ENCODE results near the gene NBL1. TPM values are rescaled to one million over a fixed set of nuclear protein-coding genes. Genes with fewer than 3 reads are reported as not detected.

The NBL1 gene
- total RNA-seq, 1 experiment from 2014 or later: 36.9 TPM

DNA sequence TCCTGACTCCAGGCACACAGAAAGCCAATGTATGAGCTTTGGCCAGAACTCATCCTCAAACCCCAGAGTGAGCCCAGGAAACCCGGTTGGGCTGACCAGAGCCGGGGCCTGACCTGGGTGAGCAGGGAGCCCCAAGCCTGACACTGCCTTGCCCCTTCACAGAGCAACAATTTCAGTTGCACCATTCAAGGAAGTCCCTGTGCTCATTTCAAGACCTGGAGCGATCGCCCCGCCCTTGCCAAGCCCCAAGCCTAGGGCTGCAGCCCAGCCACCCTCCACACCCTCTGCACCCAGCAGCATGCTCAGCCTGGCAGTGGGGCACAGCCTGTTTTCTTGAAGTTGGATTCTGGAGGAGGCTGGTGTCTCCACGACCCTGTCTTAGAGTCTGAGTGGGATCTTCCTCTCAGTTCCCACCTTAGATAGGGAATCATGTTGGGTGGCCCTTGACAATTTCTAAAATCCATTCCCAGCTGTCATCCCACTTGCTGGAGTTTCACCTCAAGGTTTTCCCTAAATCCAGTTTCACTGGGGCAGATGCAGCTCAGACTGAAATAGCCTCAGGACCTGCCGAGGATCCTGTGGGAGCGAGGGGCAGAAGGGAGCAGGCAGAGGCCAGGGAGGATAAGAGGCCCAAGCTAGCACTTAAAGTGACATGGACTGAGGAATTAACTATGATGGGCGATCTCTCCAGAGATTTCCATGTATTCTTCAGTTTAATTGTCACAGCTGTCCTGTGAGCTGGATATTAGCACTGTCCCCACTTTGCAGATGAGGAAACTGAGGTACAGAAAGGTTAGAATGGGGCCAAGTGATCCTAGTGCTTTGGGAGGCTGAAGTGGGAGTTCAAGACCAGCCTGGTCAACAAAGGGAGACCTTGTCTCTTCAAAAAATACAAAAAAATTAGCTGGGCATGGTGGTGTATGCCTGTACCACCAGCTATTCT is 2.5 kb downstream of the NBL1 start:
- H4K20me1 ChIP-seq (ENCODE audit: insufficient read depth): no peaks in the 10 kb centered on the region
- intact Hi-C loops (cut with micrococcal nuclease; ENCODE audit: unreplicated experiment): loop anchor here (5.0 kb wide), 3 partner anchors 49 to 254 kb away; partner anchors contain the start of gene CAPZB
- H3K9me2 ChIP-seq (ENCODE audit: insufficient read depth): no peaks in the 10 kb centered on the region
- no peak overlapping the region for H2AFZ ChIP-seq
- TF ChIP-seq, protein P1, sequence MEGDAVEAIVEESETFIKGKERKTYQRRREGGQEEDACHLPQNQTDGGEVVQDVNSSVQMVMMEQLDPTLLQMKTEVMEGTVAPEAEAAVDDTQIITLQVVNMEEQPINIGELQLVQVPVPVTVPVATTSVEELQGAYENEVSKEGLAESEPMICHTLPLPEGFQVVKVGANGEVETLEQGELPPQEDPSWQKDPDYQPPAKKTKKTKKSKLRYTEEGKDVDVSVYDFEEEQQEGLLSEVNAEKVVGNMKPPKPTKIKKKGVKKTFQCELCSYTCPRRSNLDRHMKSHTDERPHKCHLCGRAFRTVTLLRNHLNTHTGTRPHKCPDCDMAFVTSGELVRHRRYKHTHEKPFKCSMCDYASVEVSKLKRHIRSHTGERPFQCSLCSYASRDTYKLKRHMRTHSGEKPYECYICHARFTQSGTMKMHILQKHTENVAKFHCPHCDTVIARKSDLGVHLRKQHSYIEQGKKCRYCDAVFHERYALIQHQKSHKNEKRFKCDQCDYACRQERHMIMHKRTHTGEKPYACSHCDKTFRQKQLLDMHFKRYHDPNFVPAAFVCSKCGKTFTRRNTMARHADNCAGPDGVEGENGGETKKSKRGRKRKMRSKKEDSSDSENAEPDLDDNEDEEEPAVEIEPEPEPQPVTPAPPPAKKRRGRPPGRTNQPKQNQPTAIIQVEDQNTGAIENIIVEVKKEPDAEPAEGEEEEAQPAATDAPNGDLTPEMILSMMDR (conservative IDR thresholded peaks at IDR 0.05): no peak
- no peak for TF ChIP-seq EZH2 (IDR thresholded peaks at IDR 0.05; ENCODE audit: low read depth)
- peaks cover 25% of the 10 kb centered on the region for H3K4me1 ChIP-seq (replicated peaks; ENCODE audit: insufficient read depth)
- no peaks in the 10 kb centered on the region for H3K27me3 ChIP-seq (ENCODE audit: insufficient read depth, low read depth)
- POLR2A ChIA-PET (ENCODE audit: unreplicated experiment): interaction anchor here (0.7 kb wide), 1 partner anchor 494 kb away, joined by 3 read pairs; no protein-coding TSS in a partner anchor
- peak overlapping the region; percentile 86 for H3K4me2 ChIP-seq
- BruUV-seq (replicated peaks): no TSS peak
- H3K36me3 ChIP-seq (ENCODE audit: low read depth): no peaks in the 10 kb centered on the region
- CTCF ChIA-PET: no interaction called here
- peak; percentile 51 to 57 for DNase-seq
- no peak overlapping the region; the same call in 1 of the 2 replicates for H3K4me3 ChIP-seq
- no peak overlapping the region for H3K27ac ChIP-seq
- H3K9me3 ChIP-seq (ENCODE audit: insufficient read depth, low read depth): no peaks in the 10 kb centered on the region
- H3F3A ChIP-seq (ENCODE audit: insufficient read depth, low read depth): 0 out of 2 replicates have a peak, but pooled peaks cover 4% of the 10 kb centered on the region
- no peaks in the 10 kb centered on the region for H3K79me2 ChIP-seq (ENCODE audit: low read depth)

DNA sequence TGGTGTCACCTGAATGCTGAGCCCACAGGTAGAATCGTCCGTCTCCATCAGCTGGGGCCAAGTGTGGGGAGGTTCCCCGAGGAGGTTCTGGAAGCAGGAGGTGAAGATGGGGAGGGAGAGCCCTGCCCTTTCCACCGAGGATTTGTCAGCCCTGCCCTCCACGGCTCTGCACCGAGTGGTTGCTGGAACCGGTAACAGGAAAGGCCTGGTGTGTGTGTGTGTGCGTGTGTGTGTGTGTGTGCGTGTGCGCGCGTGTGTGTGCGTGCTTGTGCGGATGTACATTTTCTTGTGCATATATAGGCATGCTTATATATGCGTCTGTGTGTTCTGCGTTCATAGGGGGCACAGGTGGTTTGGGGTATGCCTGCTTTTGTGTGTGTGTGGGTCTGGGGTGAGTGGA is 3.5 kb downstream of the NBL1 start:
- no peak overlapping the region for H2AFZ ChIP-seq
- intact Hi-C loops (cut with micrococcal nuclease; ENCODE audit: unreplicated experiment): loop anchor here (5.0 kb wide), 3 partner anchors 50 to 255 kb away; partner anchors contain the start of gene CAPZB
- no peak overlapping the region for H3K27ac ChIP-seq
- CTCF ChIA-PET: no interaction called here
- no peaks in the 10 kb centered on the region for H3K9me3 ChIP-seq (ENCODE audit: insufficient read depth, low read depth)
- H3K4me2 ChIP-seq: no peak overlapping the region
- DNase-seq: no peak
- H4K20me1 ChIP-seq (ENCODE audit: insufficient read depth): no peaks in the 10 kb centered on the region
- no peaks in the 10 kb centered on the region for H3K9me2 ChIP-seq (ENCODE audit: insufficient read depth)
- H3F3A ChIP-seq (ENCODE audit: insufficient read depth, low read depth): 0 out of 2 replicates have a peak, but pooled peaks cover 4% of the 10 kb centered on the region
- no peak overlapping the region for H3K4me3 ChIP-seq
- no TSS peak for BruUV-seq (replicated peaks)
- H3K36me3 ChIP-seq (ENCODE audit: low read depth): no peaks in the 10 kb centered on the region
- TF ChIP-seq, protein P1 (conservative IDR thresholded peaks at IDR 0.05): no peak
- TF ChIP-seq EZH2 (IDR thresholded peaks at IDR 0.05; ENCODE audit: low read depth): no peak
- H3K79me2 ChIP-seq (ENCODE audit: low read depth): no peaks in the 10 kb centered on the region
- POLR2A ChIA-PET (ENCODE audit: unreplicated experiment): interaction anchor here (0.7 kb wide), 1 partner anchor 495 kb away, joined by 3 read pairs; no protein-coding TSS in a partner anchor
- no peaks in the 10 kb centered on the region for H3K27me3 ChIP-seq (ENCODE audit: insufficient read depth, low read depth)
- peaks cover 25% of the 10 kb centered on the region for H3K4me1 ChIP-seq (replicated peaks; ENCODE audit: insufficient read depth)

DNA sequence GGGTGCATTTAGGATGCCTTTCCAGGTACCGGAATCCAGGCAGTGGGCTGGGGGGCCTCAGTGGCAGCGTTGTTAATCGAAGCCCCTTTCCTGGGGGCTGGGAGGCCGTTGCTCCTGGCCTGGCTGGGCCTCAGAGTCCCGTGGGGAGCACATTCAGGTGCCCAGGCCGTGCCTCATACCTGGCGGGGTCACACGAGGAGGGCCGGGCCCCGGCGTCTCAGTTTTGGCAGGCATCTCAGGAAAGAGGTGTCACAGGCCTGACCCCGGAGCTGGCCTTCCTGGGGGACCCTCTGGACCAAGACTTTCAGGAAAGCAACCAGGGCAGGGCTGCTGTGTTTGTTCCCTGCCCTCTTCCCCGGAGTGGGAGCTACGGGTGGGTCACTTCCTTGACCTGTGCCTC is 4.1 kb downstream of the NBL1 start:
- Histone ChIP-seq H3K4me3 (no peak overlapping the region), H3K4me2 (no peak overlapping the region), H2AFZ (no peak overlapping the region), H3K27ac (no peak overlapping the region), H3K36me3 (ENCODE audit: low read depth) (no peaks in the 10 kb centered on the region), H4K20me1 (ENCODE audit: insufficient read depth) (no peaks in the 10 kb centered on the region), H3K9me3 (ENCODE audit: insufficient read depth, low read depth) (no peaks in the 10 kb centered on the region), H3K4me1 (replicated peaks; ENCODE audit: insufficient read depth) (peaks cover 20% of the 10 kb centered on the region), H3K9me2 (ENCODE audit: insufficient read depth) (no peaks in the 10 kb centered on the region), H3K79me2 (ENCODE audit: low read depth) (no peaks in the 10 kb centered on the region), H3F3A (ENCODE audit: insufficient read depth, low read depth) (0 out of 2 replicates have a peak, but pooled peaks cover 3% of the 10 kb centered on the region), H3K27me3 (ENCODE audit: insufficient read depth, low read depth) (no peaks in the 10 kb centered on the region)
- no TSS peak for BruUV-seq (replicated peaks)
- TF ChIP-seq EZH2 (IDR thresholded peaks at IDR 0.05; ENCODE audit: low read depth): no peak
- TF ChIP-seq, protein P1 (conservative IDR thresholded peaks at IDR 0.05): no peak
- no peak for DNase-seq
- intact Hi-C loops (cut with micrococcal nuclease; ENCODE audit: unreplicated experiment): loop anchor here (5.0 kb wide), 3 partner anchors 51 to 256 kb away; partner anchors contain the start of gene CAPZB
- CTCF ChIA-PET: interaction anchor here (0.5 kb wide), 1 partner anchor 131 kb away, joined by 4 read pairs; no protein-coding TSS in a partner anchor
- POLR2A ChIA-PET (ENCODE audit: unreplicated experiment): no interaction called here

Data from PC-9 (cell line).